EL (cell line): ENCODE measurements around the gene RHOBTB1.

ENCODE experiments used
- DNase-seq: peaks from one replicate; pipeline ENCODE4 v3.0.0-alpha.2; 2016

The RHOBTB1 gene

GRCh38 chr10:60964257-60965235 lies 20.6 kb upstream of the RHOBTB1 start:
- DNase-seq, result peak; percentile 84

GRCh38 chr10:60963441-60964256 lies 19.7 kb upstream of the RHOBTB1 start:
- peak; percentile 77 for DNase-seq

GRCh38 chr10:60962946-60963345 lies 19.0 kb upstream of the RHOBTB1 start:
- peak; percentile 67 for DNase-seq

GRCh38 chr10:60960913-60961312 lies 16.9 kb upstream of the RHOBTB1 start:
- DNase-seq, result no peak

GRCh38 chr10:60960031-60960430 lies 16.0 kb upstream of the RHOBTB1 start:
- no peak for DNase-seq

- peak; percentile 80 for DNase-seq
Observed at GRCh38 chr10:60958892-60959601, 15.1 kb upstream of the RHOBTB1 start.

GRCh38 chr10:60957667-60958221 lies 13.8 kb upstream of the RHOBTB1 start:
- no peak for DNase-seq

GRCh38 chr10:60955957-60956425 lies 12.0 kb upstream of the RHOBTB1 start:
- DNase-seq, result peak; percentile 77

GRCh38 chr10:60955316-60955715 lies 11.3 kb upstream of the RHOBTB1 start:
- no peak for DNase-seq

- no peak for DNase-seq
Observed at GRCh38 chr10:60954035-60954434, 10.1 kb upstream of the RHOBTB1 start.

- DNase-seq, result no peak
Observed at GRCh38 chr10:60953420-60953819, 9.4 kb upstream of the RHOBTB1 start.

- DNase-seq, result no peak
Observed at GRCh38 chr10:60952846-60953220, 8.8 kb upstream of the RHOBTB1 start.

- no peak for DNase-seq
Observed at GRCh38 chr10:60952067-60952845, 8.3 kb upstream of the RHOBTB1 start.

GRCh38 chr10:60951272-60951724 lies 7.3 kb upstream of the RHOBTB1 start:
- DNase-seq, result no peak

- no peak for DNase-seq
Observed at GRCh38 chr10:60950300-60950699, 6.3 kb upstream of the RHOBTB1 start.

- DNase-seq, result no peak
Observed at GRCh38 chr10:60948851-60949250, 4.9 kb upstream of the RHOBTB1 start.

- no peak for DNase-seq
Observed at GRCh38 chr10:60944910-60945297, 919 bp upstream of the RHOBTB1 start.

GRCh38 chr10:60943316-60944057 lies 498 bp downstream of the RHOBTB1 start:
- peak; percentile 65 for DNase-seq

GRCh38 chr10:60942788-60943315 lies 1.1 kb downstream of the RHOBTB1 start:
- DNase-seq, result peak; percentile 43

- DNase-seq, result no peak
Observed at GRCh38 chr10:60942134-60942787, 1.7 kb downstream of the RHOBTB1 start.
